ENCODE results near the gene EHMT1. TPM values are rescaled to one million over a fixed set of nuclear protein-coding genes. Genes with fewer than 3 reads are reported as not detected.
A peak's percentile ranks its signal among the peaks of the same experiment; 100 is the strongest.
"Not testable (repeated sequence)": the region's sequence is repeated elsewhere in the genome, so short reads cannot be mapped to it uniquely, and the experiment has no call there.

The EHMT1 gene
- total and polyA plus RNA-seq, 8 donors: 29.9 to 51.1 (median 32.6) TPM

GRCh38 chr9:137725598-137725997, 106.8 kb downstream of the EHMT1 start:
- Histone ChIP-seq H3K4me1 (no peaks in the 10 kb centered on the region), H3K4me3 (no peak overlapping the region), H3K27ac (no peak overlapping the region), H3K36me3 (peaks cover 0 to 8% (median 4%) of the 10 kb centered on the region in 3 donors), H3K27me3 (no peaks in the 10 kb centered on the region), H3K9me3 (no peaks in the 10 kb centered on the region)
- no peak for TF ChIP-seq CTCF (IDR thresholded peaks at IDR 0.05)
- intact Hi-C loops (cut with DNase I): no loop called here
- no peak for FAIRE-seq
- 96 to 97% methylated on average over 10 of the region's 10 CpGs for WGBS, 2 donors
- DNase-seq: no peak
- ATAC-seq: peak in 1 of 4 donors; percentile 24

GRCh38 chr9:137726336-137726735, 107.5 kb downstream of the EHMT1 start:
- ATAC-seq; FAIRE-seq; intact Hi-C loops (cut with DNase I): not testable (repeated sequence)

GRCh38 chr9:137726764-137727163, 108.0 kb downstream of the EHMT1 start:
- H3K4me3 ChIP-seq: no peak overlapping the region
- no peak for FAIRE-seq

More at GRCh38 chr9:137726336-137726735, 107.5 kb downstream of the EHMT1 start:
- H3K4me3 ChIP-seq, DNase-seq, H3K9me3 ChIP-seq, H3K27me3 ChIP-seq, H3K4me1 ChIP-seq, H3K27ac ChIP-seq, H3K36me3 ChIP-seq: not testable (repeated sequence)
- 97% methylated on average over 8 to 10 of the region's 19 CpGs for WGBS, 2 donors

GRCh38 chr9:137727716-137728115, 108.9 kb downstream of the EHMT1 start:
- FAIRE-seq (no peak), ATAC-seq (no peak), DNase-seq (no peak)
- Histone ChIP-seq H3K4me3 (no peak overlapping the region), H3K4me1 (no peaks in the 10 kb centered on the region), H3K36me3 (peaks cover 0 to 8% (median 4%) of the 10 kb centered on the region in 3 donors), H3K27ac (no peak overlapping the region), H3K27me3 (no peaks in the 10 kb centered on the region), H3K9me3 (no peaks in the 10 kb centered on the region)
- TF ChIP-seq CTCF (IDR thresholded peaks at IDR 0.05): no peak
- intact Hi-C loops (cut with DNase I): no loop called here

More at GRCh38 chr9:137726764-137727163, 108.0 kb downstream of the EHMT1 start:
- TF ChIP-seq CTCF (IDR thresholded peaks at IDR 0.05): no peak
- Histone ChIP-seq H3K4me1 (no peaks in the 10 kb centered on the region), H3K9me3 (no peaks in the 10 kb centered on the region), H3K27ac (no peak overlapping the region), H3K36me3 (peaks cover 0 to 8% (median 4%) of the 10 kb centered on the region in 3 donors), H3K27me3 (no peaks in the 10 kb centered on the region)
- 92 to 96% methylated on average over 2 of the region's 2 CpGs for WGBS, 2 donors
- DNase-seq: no peak
- intact Hi-C loops (cut with DNase I): no loop called here
- ATAC-seq: no peak

GRCh38 chr9:137728444-137729311, 109.9 kb downstream of the EHMT1 start:
- Histone ChIP-seq H3K27ac (no peak overlapping the region), H3K9me3 (no peaks in the 10 kb centered on the region), H3K27me3 (no peaks in the 10 kb centered on the region), H3K4me1 (no peaks in the 10 kb centered on the region), H3K4me3 (no peak overlapping the region), H3K36me3 (peaks cover 0 to 8% (median 4%) of the 10 kb centered on the region in 3 donors)
- 92% methylated on average over 20 of the region's 20 CpGs for WGBS, 2 donors
- FAIRE-seq (no peak), DNase-seq (no peak), ATAC-seq (peak in 3 of 4 donors; percentile 45 to 68 (median 65))
- intact Hi-C loops (cut with DNase I): no loop called here
- no peak for TF ChIP-seq CTCF (IDR thresholded peaks at IDR 0.05)
